RKO (cell line): Measurements from ENCODE around the gene ESPL1.
A peak's percentile ranks its signal among the peaks of the same experiment; 100 is the strongest.
"Not testable (repeated sequence)": the region's sequence is repeated elsewhere in the genome, so short reads cannot be mapped to it uniquely, and the experiment has no call there.

Experiments used
- DNase-seq: peaks from one replicate; pipeline ENCODE4 v3.0.0-alpha.2; 2016; ENCODE audit warnings: low spot score

The ESPL1 gene

GRCh38 chr12:53259891-53260290, 8.2 kb upstream of the ESPL1 start:
- no peak for DNase-seq

DNA sequence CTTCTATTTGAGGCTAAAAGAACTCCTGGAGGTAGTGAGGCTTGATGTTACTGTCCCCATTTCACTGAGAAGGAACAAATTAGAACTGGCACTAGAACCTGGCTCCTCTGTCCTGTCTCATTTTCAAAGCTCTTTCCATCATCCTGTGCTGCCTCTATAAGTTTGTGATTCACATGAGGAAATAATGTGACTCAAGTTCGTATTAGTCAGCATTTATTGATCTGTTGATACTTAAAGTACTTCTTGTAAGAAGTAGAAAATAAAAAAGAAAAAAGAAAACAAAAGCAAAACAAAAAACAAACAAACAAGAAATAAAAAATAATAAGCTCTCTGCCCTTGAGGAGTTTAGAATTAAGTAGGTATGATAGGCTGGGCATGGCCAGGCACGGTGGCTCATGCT, 2.3 kb upstream of the ESPL1 start:
- peak; percentile 47 for DNase-seq

GRCh38 chr12:53267306-53267998, 647 bp upstream of the ESPL1 start:
- DNase-seq: no peak

- DNase-seq: no peak
Measured at GRCh38 chr12:53268630-53269562, 797 bp downstream of the ESPL1 start.

GRCh38 chr12:53274445-53274844, 6.3 kb downstream of the ESPL1 start:
- no peak for DNase-seq

DNA sequence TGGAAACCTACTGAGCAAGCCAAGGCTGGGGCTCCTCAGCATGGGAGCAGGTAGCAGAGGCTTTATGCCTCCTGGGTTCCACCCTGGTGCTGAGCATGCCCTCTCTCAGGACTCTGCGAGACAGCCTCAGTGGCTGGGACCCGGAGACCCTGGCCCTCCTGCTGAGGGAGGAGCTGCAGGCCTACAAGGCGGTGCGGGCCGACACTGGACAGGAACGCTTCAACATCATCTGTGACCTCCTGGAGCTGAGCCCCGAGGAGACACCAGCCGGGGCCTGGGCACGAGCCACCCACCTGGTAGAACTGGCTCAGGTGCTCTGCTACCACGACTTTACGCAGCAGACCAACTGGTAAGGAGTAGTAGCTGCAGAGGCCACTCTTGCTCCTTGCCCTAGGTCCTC, 8.4 kb downstream of the ESPL1 start:
- no peak for DNase-seq

DNA sequence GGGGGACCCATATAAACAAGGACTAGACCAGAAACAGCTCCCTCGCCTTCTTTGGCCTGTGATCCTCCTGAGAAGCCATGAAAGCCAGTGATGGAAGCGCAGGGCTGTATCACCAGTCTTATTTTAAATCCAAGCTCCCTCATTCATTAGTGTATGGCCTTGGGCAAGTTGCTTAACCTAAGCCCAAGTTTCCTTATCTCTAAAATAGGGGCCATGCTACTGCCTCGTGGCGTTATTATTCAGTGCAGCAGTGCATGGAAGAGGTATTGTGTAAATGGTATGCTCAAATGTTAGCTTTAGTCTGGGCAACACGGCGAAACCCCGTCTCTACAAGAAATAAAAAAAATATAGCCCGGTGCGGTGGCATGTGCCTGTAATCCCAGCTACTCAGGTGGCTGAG, 9.9 kb downstream of the ESPL1 start:
- no peak for DNase-seq

- no peak for DNase-seq
Measured at GRCh38 chr12:53279283-53279869, 11.3 kb downstream of the ESPL1 start.

DNA sequence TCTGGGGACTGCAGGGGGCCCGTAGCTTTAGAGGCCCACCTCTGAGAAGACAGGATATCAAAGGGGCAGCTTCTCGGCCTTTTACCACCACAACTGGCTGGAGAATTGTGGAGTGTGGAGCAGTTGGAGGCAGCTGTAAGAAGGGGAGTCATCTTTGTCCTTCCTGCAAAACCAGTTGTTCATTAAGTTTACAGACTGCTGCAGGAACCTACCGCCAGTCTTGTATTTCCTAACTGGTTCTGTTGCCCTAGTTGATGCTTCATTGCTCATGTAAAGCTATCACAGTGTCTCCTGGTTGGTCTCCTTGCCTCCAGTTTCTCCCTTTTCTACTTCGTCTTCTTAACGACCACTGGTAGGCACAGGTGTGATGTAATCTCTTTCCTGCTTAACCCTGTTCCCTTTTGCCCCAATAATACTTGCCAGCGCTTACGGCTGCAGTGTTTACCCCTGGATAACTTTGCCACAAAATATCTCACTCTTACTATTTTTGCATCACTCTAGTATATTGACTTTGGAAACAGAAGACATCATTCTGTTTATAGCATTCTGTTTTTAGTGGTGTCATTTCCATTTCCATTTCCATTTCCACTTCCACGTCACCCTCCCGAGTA, 11.9 kb downstream of the ESPL1 start:
- DNase-seq: no peak

- DNase-seq: no peak
Measured at GRCh38 chr12:53286448-53286847, 18.3 kb downstream of the ESPL1 start.

- DNase-seq: peak; percentile 41
Measured at GRCh38 chr12:53287741-53288216, 19.7 kb downstream of the ESPL1 start.

DNA sequence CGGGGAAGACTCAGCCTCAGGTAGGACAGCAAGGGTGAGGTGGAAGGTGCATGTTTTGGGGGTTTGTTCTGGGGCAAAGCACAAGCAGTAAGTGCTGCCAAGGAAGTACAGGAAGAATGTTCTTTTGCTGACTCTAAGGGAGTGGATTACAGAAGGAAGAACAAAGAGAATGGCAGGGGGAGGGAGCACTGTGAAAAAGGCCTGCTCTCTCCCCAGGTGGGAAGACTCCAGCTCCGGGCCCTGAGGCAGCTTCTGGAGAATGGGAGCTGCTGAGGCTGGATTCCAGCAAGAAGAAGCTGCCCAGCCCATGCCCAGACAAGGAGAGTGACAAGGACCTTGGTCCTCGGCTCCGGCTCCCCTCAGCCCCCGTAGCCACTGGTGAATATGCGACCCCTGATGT, 20.2 kb downstream of the ESPL1 start:
- no peak for DNase-seq

- peak; percentile 88 for DNase-seq
Measured at GRCh38 chr12:53289891-53290290, 21.8 kb downstream of the ESPL1 start.

- DNase-seq: no peak
Measured at GRCh38 chr12:53290661-53291060, 22.6 kb downstream of the ESPL1 start.

DNA sequence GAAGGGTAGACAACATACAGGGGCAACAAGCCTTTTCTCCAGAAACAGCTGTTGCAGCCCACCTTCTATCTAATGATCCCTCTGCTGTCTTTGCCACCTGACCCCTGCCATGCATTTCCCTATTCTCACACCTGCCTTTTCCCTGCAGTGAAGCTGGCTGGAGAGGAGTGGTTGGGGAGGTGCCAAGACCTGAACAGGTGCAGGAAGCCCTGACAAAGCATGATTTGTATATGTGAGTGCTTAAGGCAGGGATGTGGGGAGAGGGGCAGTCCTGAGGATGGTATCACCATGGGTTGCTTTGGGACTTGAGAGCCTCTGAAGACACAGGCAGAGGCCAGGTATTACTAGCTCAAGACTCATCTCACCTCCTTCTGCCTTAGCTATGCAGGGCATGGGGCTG, 24.3 kb downstream of the ESPL1 start:
- no peak for DNase-seq

- peak; percentile 94 for DNase-seq
Measured at GRCh38 chr12:53295070-53295890, 27.2 kb downstream of the ESPL1 start, which contains the start of gene PFDN5. Gene PFDN5, plus strand, starts transcription at chr12:53295542. Its CDS starts 26 bp downstream, at chr12:53295568.

DNA sequence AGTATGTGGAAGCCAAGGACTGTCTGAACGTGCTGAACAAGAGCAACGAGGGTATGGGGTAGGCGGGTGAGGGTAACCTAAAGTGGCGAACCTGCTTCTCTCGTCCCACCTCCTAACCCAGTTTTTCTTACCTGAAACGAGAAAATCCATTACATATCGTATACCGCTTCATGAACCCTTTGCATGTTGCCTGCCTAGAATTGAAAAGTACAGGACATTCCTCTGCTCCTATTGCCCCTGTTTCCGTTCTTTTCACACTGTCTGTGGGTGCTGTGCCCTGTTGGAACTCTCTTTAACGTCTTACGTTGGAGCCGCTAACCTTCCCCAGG, 27.8 kb downstream of the ESPL1 start:
- no peak for DNase-seq

- not testable (repeated sequence) for DNase-seq
Measured at GRCh38 chr12:53297106-53297505, 29.0 kb downstream of the ESPL1 start.

DNA sequence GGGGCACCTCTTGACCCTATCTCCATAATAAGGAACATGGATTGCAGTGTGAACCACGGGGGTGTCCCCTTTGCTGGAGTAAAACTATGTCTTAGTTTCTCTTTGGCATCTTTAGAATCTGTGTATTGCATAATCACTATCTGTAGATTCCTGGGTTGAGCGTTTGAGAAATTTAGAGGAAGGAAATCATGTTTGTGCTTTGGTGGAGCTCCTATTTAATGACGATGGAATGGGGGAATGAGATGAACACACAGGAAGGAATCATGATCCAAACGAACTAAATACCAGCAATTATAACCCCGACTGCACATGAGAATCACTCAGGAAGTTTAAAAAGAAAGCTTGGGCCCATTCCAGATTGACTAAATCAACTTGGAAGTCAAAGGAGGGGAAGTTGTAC, 30.1 kb downstream of the ESPL1 start:
- peak; percentile 39 for DNase-seq

DNA sequence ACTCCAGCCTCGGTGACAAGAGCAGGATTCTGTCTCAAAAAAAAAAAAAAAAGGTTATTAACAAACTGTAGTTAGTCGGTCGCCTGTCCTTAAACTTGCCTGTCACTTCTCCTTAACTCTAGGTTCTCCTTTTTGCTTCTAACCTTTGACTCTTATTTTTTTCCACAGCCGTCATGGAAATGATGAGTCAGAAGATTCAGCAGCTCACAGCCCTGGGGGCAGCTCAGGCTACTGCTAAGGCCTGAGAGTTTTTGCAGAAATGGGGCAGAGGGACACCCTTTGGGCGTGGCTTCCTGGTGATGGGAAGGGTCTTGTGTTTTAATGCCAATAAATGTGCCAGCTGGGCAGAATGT, 31.0 kb downstream of the ESPL1 start:
- peak; percentile 87 for DNase-seq

DNA sequence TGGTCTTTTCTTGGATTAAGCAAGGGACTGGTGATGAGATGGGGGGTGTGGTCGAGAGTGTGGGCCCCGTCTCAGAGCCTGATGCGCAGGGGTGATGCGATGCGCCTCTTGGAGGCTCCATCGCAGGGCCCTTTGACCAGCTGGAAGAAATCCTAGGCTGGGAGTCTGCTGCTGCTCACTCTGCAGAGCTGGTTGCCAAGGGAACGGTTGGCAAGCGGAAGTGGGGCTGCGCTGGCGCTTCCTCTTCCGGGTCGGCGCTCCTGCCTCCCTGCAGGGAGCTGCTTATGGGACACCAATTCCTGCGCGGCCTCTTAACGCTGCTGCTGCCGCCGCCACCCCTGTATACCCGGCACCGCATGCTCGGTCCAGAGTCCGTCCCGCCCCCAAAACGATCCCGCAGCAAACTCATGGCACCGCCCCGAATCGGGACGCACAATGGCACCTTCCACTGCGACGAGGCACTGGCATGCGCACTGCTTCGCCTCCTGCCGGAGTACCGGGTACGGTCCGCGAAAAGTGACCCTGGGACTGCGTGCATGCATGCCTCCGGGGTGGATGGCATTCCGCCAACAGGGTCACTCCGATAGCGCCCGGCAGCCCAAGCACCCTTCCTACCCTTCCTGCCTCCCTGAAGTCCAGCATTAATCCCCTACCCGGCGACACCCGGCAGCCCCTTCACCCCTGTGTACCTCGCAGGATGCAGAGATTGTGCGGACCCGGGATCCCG, 31.5 kb downstream of the ESPL1 start, which contains the start of gene MYG1:
TSS of gene MYG1 (plus strand) at position 242 of the 727 bp plus-strand sequence. CDS start at position 285, 43 bp downstream.
- DNase-seq: peak; percentile 96
